Smooth muscle cell (in vitro differentiated cells): Measurements from ENCODE around the gene KCNH6. TPM values are rescaled to one million over a fixed set of nuclear protein-coding genes. Genes with fewer than 3 reads are reported as not detected.

Experiments used
- DNase-seq: peaks from one replicate; lab custom pipeline; 2025; ENCODE audit not compliant: unreplicated experiment; lab: John Stamatoyannopoulos, UW
- H2AFZ ChIP-seq: fragments of 200-600 bp; sonication (generic); 2 replicates; pipeline ENCODE4 v1.6.0; 2016; ENCODE audit warnings: antibody characterized with exemption, low read depth, mild to moderate bottlenecking
- H3F3A ChIP-seq: fragments of 200-600 bp; sonication (generic); 2 replicates; pipeline ENCODE4 v1.6.0; 2017; ENCODE audit warnings: antibody characterized with exemption, low read depth
- H3K27ac ChIP-seq: fragments of 200-600 bp; sonication (generic); 2 replicates; pipeline ENCODE4 v1.5.1; 2016; ENCODE audit warnings: low read depth, mild to moderate bottlenecking
- H3K27me3 ChIP-seq: fragments of 200-600 bp; sonication (generic); 2 replicates; pipeline ENCODE4 v1.6.1; 2016; ENCODE audit warnings: low read depth, mild to moderate bottlenecking
- H3K36me3 ChIP-seq: fragments of 200-600 bp; sonication (generic); 2 replicates; pipeline ENCODE4 v1.5.1; 2016; ENCODE audit warnings: low read depth
- H3K4me1 ChIP-seq: fragments of 200-600 bp; sonication (generic); 2 replicates; pipeline ENCODE4 v1.5.1; 2016; ENCODE audit warnings: low read depth
- H3K4me2 ChIP-seq: fragments of 200-600 bp; sonication (generic); 2 replicates; pipeline ENCODE4 v1.6.0; 2016; ENCODE audit warnings: mild to moderate bottlenecking
- H3K4me3 ChIP-seq: fragments of 200-600 bp; sonication (generic); 2 replicates; pipeline ENCODE4 v1.5.1; 2016; ENCODE audit warnings: mild to moderate bottlenecking
- H3K79me2 ChIP-seq: fragments of 200-600 bp; sonication (generic); 2 replicates; pipeline ENCODE4 v1.6.0; 2016; ENCODE audit warnings: low read depth, mild to moderate bottlenecking
- H3K9ac ChIP-seq: fragments of 200-600 bp; sonication (generic); 2 replicates; pipeline ENCODE4 v1.6.0; 2016; ENCODE audit warnings: low read depth
- H3K9me3 ChIP-seq: fragments of 200-600 bp; sonication (generic); replicated peaks from 2 replicates; pipeline ENCODE4 v1.5.1; 2016; ENCODE audit warnings: low read depth
- H4K20me1 ChIP-seq: fragments of 200-600 bp; sonication (generic); 2 replicates; pipeline ENCODE4 v1.6.0; 2016; ENCODE audit warnings: low read depth
- CTCF ChIP-seq: fragments of 200-600 bp; sonication (generic); IDR thresholded peaks from 2 replicates; pipeline ENCODE4 v1.5.1; 2017; ENCODE audit warnings: borderline replicate concordance, mild to moderate bottlenecking, antibody characterized with exemption; ENCODE audit not compliant: insufficient read depth, poor library complexity, severe bottlenecking
- WGBS: methylation state at CpG from one replicate; pipeline ENCODE4 v1.1.7; 2016; ENCODE audit warnings: low lambda C conversion rate; 5-methylcytosine and 5-hydroxymethylcytosine counted together
- polyA plus RNA-seq: library from polyadenylated mRNA; unstranded; fragments of >200 nt; fragmentation: Nextera tagmentation; extraction: Ambion mirVana; gene quantifications from 2 replicates; pipeline ENCODE4 v1.2.1, GENCODE V29; 2016
- total RNA-seq: library from RNA; depleted of rRNA; stranded (reverse); fragments of >200 nt; gene quantifications from 2 replicates; pipeline ENCODE4 v1.2.3, GENCODE V29; 2014

Gene KCNH6
- total and polyA plus RNA-seq, 2 experiments from 2014 or later, result not detected

GRCh38 chr17:63476854-63477479 lies 46.2 kb upstream of the KCNH6 start, which contains the start of gene ACE:
Gene ACE (plus strand): TSS chr17:63477061. CDS start chr17:63477095, 34 bp downstream.
- no peaks in the 10 kb centered on the region for H3K9me3 ChIP-seq
- no peaks in the 10 kb centered on the region for H4K20me1 ChIP-seq
- WGBS, result 3% methylated on average over 18 of the region's 78 CpGs
- H3F3A ChIP-seq, result peaks cover 4% of the 10 kb centered on the region
- TF ChIP-seq CTCF, result no peak
- H2AFZ ChIP-seq, result peak within 1 kb of the TSS; percentile 93
- H3K27ac ChIP-seq, result no peak within 1 kb of the TSS
- H3K9ac ChIP-seq, result no peak within 1 kb of the TSS
- no peak for DNase-seq
- H3K36me3 ChIP-seq, result no peaks in the 10 kb centered on the region
- peak within 1 kb of the TSS; percentile 67 for H3K4me3 ChIP-seq
- no peaks in the 10 kb centered on the region for H3K27me3 ChIP-seq
- peaks cover 7% of the 10 kb centered on the region for H3K4me1 ChIP-seq
- H3K4me2 ChIP-seq, result peak within 1 kb of the TSS; percentile 100
- no peaks in the 10 kb centered on the region for H3K79me2 ChIP-seq

GRCh38 chr17:63477480-63478440 lies 45.4 kb upstream of the KCNH6 start:
- Histone ChIP-seq H3F3A (peaks cover 4% of the 10 kb centered on the region), H2AFZ (peak overlapping the region; percentile 42), H3K4me2 (peak overlapping the region; percentile 100), H3K4me1 (peaks cover 7% of the 10 kb centered on the region), H3K36me3 (no peaks in the 10 kb centered on the region), H3K27me3 (no peaks in the 10 kb centered on the region), H3K9ac (no peak overlapping the region), H3K4me3 (peak overlapping the region; percentile 67), H3K79me2 (no peaks in the 10 kb centered on the region), H3K27ac (no peak overlapping the region), H3K9me3 (no peaks in the 10 kb centered on the region), H4K20me1 (no peaks in the 10 kb centered on the region)
- DNase-seq, result no peak
- no peak for TF ChIP-seq CTCF
- WGBS, result 21% methylated on average over 35 of the region's 44 CpGs

- no peak overlapping the region for H3K27ac ChIP-seq
- DNase-seq, result peak; percentile 34
- H3F3A ChIP-seq, result peaks cover 4% of the 10 kb centered on the region
- H3K79me2 ChIP-seq, result no peaks in the 10 kb centered on the region
- no peak overlapping the region for H3K4me2 ChIP-seq
- H2AFZ ChIP-seq, result no peak overlapping the region
- H3K36me3 ChIP-seq, result no peaks in the 10 kb centered on the region
- no peaks in the 10 kb centered on the region for H4K20me1 ChIP-seq
- WGBS, result 51% methylated on average over 16 of the region's 16 CpGs
- peaks cover 7% of the 10 kb centered on the region for H3K4me1 ChIP-seq
- no peaks in the 10 kb centered on the region for H3K27me3 ChIP-seq
- no peak overlapping the region for H3K9ac ChIP-seq
- no peak overlapping the region for H3K4me3 ChIP-seq
- peak; percentile 73 for TF ChIP-seq CTCF
- no peaks in the 10 kb centered on the region for H3K9me3 ChIP-seq
Measured at GRCh38 chr17:63478814-63479494, 44.2 kb upstream of the KCNH6 start.
